Fibroblast of pulmonary artery (primary cell): Measurements from ENCODE around the gene FAM110C.

Experiments used
- DNase-seq: peaks from one replicate; pipeline ENCODE4 v3.0.0-alpha.2; 2010; ENCODE audit warnings: low read depth
- H3K4me3 ChIP-seq: replicated peaks from 2 replicates; pipeline ENCODE4 v1.5.1; 2011; ENCODE audit warnings: low read depth, mild to moderate bottlenecking, control low read depth, low read length, moderate library complexity
- TF ChIP-seq, protein P1 (sequence below): IDR thresholded peaks from 2 replicates; pipeline ENCODE4 v1.5.1; 2011; ENCODE audit warnings: mild to moderate bottlenecking, control low read depth, low read length, inconsistent platforms; ENCODE audit errors: missing control alignments

FAM110C gene

GRCh38 chr2:46471-47345, at the start of gene FAM110C:
Gene FAM110C, minus strand, starts transcription at chr2:46505. Its CDS starts 120 bp downstream, at chr2:46385.
- TF ChIP-seq, protein P1, sequence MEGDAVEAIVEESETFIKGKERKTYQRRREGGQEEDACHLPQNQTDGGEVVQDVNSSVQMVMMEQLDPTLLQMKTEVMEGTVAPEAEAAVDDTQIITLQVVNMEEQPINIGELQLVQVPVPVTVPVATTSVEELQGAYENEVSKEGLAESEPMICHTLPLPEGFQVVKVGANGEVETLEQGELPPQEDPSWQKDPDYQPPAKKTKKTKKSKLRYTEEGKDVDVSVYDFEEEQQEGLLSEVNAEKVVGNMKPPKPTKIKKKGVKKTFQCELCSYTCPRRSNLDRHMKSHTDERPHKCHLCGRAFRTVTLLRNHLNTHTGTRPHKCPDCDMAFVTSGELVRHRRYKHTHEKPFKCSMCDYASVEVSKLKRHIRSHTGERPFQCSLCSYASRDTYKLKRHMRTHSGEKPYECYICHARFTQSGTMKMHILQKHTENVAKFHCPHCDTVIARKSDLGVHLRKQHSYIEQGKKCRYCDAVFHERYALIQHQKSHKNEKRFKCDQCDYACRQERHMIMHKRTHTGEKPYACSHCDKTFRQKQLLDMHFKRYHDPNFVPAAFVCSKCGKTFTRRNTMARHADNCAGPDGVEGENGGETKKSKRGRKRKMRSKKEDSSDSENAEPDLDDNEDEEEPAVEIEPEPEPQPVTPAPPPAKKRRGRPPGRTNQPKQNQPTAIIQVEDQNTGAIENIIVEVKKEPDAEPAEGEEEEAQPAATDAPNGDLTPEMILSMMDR: no peak
- H3K4me3 ChIP-seq: no peak within 1 kb of the TSS
- DNase-seq: peak; percentile 19

- TF ChIP-seq, protein P1: no peak
- DNase-seq: no peak
- no peak overlapping the region for H3K4me3 ChIP-seq
Measured at GRCh38 chr2:92326-92725, 46.0 kb upstream of the FAM110C start.

GRCh38 chr2:90645-91312, 44.5 kb upstream of the FAM110C start:
- H3K4me3 ChIP-seq: no peak overlapping the region
- TF ChIP-seq, protein P1: no peak
- no peak for DNase-seq

- TF ChIP-seq, protein P1: no peak
- no peak overlapping the region for H3K4me3 ChIP-seq
- no peak for DNase-seq
Measured at GRCh38 chr2:85761-86160, 39.5 kb upstream of the FAM110C start.

DNA sequence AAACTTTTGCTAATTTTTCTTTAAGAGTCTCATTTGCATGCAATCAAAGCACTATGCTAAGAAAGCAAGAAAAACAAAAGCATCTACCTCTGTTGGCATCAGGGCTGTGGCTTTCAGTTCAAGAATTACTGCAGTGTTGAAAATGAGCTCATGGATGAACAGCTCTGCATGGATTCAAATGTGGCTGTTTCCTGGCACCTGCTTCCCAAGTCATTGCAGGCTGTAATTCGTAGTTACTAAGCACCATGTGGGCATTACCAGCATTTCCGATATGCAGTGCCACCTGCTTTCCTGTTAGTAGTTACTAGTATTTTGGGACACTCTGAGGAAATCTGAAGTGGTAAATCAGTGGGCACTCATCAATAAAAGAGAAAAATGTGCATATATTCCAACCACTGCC, 37.8 kb upstream of the FAM110C start:
- no peak for DNase-seq
- no peak overlapping the region for H3K4me3 ChIP-seq
- TF ChIP-seq, protein P1: no peak

- TF ChIP-seq, protein P1: no peak
- no peak overlapping the region for H3K4me3 ChIP-seq
- DNase-seq: no peak
Measured at GRCh38 chr2:80971-81736, 34.8 kb upstream of the FAM110C start.
